Fibroblast of peridontal ligament (primary cell): ENCODE data around the gene TUBB.
"Not testable (repeated sequence)": the region's sequence is repeated elsewhere in the genome, so short reads cannot be mapped to it uniquely, and the experiment has no call there.

ENCODE experiments used
- DNase-seq: peaks from one replicate; pipeline ENCODE4 v3.0.0-alpha.2; 2010; ENCODE audit errors: extremely low read depth

Gene TUBB

DNA sequence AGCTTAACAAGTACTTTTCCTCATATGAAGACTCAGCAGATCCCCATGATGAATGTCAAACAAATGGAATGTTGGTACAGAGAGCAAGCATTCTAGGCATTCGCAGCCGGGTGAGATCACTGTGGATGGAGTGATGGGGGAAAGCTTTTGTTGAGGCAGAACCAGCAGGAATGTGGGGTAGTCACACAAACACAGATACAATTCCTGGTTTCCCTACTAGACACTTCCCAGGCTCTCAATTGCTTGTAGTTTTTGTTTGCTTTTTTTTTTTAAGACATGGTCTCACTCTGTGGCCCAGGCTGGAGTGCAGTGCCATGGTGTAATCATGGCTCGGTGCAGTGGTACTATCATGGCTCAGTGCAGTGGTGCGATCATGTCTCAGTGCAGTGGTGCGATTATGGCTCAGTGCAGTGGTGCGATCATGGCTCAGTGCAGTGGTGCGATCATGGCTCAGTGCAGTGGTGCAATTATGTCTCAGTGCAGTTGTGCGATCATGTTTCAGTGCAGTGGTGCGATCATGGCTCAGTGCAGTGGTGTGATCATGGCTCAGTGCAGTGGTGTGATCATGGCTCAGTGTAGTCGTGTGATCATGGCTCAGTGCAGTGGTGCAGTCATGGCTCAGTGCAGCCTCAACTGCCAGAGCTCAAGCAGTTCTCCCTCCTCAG is 39.6 kb downstream of the TUBB start:
- peak; percentile 94 for DNase-seq

DNA sequence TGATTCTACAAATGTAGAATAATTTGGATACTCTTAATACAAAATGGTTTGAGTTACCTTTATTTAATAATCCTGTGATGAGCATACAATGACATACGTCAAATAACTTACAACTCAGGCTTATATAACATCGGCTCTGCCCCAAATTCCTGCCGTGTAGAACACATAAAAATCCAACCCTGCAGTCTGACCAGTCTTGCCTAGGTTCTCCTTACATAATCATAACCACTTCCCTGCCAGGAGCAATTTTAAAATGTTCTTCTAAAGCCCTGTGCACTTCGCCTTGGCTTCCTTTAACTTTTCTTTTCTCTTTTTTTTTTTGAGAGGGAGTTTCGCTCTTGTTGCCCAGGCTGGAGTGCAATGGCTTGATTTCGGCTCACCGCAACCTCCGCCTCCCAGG is 40.4 kb downstream of the TUBB start:
- DNase-seq = no peak

DNA sequence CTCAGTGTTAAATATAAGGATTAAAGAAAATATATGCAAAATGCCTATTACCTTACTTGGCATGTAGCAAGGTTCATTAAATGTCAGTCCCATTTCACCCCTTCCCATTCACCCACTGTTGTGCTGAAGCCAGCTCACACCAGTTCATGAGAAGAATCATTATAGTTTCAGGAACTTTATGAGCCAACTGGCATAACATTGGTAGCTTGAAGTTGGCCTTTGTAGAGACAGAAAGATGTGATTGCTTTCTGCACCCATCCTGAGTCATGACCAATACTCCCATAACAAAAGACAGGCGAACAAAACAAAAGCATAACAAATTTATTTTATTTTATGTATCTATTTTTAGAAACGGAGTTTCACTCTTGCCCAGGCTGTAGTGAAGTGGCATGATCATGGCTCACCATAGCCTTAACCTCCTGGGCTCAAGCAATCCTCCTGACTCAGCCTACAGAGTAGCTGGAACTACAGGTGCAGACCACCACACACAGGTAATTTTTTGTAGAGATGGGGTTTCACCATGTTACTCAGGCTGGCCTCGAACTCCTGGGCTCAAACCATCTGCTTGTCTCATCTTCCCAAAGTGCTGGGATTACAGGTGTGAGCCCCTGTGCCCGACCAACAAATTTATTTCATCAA is 41.8 kb downstream of the TUBB start:
- DNase-seq = no peak

DNA sequence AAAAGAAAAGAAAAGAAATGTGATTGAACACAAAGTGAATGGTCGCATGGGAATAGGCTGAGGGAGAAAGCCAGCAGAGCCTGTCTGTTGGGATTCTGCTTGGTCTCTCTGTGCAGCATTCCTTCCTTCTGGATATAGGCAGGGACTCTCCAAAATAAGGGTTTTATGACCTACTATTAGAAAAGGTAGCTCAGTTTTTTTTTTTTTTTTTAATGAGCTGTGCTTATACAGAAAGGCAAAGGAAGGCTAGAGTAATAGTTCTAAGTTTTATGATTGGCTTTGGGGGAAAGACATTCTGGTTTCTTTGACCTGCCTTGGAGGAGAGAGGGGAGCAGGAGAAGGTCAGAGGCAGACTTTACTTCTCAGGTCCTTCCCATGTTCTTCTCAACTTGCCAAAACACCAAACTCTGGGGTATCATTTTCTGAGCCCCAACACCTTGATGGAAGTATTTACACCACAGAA is 43.0 kb downstream of the TUBB start:
- DNase-seq = no peak

DNA sequence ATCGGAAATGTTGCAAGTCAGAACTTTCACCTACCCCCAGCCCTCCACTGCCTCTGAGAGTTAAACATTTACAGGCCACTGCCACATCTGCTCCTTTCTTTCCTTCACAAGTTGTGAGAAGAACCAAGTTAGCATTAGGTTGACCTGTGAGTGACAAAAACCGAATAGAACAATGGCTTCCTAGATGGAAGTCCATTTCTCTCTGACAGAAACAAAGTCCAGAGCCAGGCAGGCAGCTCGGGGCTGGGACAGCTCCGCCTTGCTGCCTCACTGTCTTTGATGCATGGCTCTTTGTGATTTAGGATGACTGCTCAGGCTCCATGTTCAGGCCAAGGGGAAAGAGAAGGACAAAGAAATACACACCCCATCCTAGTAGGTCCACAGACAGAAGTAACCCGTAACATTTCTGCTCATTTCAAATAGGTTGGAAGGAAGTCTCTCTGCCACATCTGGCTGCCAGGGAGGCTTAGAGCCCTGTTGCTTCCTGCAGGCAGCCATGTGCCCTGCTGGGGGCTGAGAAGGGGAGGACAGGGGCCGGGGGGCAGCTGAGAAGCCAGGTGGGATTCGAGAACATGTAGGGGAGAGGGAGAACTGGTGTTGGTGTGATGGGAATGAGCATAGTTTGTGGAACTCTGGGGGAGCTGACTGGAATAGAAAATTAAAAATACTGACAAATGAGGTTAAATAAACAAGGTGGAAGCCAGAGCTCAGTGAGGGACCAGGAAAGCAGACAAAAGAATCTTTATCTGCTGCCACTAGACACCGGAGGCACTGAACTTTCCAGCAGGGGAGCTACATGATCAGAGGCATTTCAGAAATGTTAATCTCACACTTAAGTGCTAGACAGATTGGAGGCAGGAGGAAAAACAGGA is 43.7 kb downstream of the TUBB start:
- DNase-seq = no peak

DNA sequence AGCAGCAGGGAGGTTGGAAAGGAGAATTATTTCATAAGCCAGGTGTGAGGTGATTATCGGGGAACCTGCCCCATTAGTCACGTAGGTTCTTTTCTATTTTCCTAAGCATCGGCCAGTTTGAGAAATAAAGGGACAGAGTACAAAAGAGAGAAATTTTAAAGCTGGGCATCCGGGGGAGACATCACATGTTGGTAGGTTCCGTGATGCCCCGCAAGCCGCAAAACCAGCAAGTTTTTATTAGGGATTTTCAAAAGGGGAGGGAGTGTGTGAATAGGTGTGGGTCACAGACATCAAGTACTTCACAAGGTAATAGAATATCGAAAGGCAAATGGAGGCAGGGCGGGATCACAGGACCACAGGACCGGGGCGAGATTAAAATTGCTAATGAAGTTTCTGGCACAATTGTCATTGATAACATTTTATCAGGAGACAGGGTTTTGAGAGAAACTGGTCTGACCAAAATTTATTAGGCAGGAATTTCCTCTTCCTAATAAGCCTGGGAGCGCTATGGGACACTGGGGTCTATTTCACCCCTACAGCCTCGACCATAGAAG is 44.4 kb downstream of the TUBB start:
- not testable (repeated sequence) for DNase-seq

DNA sequence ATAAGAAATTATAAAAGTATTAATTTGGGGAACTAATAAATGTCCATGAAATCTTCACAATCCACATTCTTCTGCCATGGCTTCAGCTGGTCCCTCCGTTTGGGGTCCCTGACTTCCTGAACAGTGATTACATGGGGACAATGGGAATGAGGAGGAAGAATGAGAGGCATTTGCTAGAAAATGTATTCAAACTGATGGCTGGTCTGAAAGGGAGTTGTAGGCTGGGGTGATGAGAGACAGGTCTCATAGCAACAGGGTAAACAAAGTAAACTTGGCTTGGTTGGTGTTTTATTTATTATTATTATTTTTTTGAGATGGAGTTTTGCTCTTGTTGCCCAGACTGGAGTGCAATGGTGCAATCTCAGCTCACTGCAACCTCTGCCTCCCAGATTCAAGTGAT is 45.3 kb downstream of the TUBB start:
- DNase-seq = not testable (repeated sequence)

DNA sequence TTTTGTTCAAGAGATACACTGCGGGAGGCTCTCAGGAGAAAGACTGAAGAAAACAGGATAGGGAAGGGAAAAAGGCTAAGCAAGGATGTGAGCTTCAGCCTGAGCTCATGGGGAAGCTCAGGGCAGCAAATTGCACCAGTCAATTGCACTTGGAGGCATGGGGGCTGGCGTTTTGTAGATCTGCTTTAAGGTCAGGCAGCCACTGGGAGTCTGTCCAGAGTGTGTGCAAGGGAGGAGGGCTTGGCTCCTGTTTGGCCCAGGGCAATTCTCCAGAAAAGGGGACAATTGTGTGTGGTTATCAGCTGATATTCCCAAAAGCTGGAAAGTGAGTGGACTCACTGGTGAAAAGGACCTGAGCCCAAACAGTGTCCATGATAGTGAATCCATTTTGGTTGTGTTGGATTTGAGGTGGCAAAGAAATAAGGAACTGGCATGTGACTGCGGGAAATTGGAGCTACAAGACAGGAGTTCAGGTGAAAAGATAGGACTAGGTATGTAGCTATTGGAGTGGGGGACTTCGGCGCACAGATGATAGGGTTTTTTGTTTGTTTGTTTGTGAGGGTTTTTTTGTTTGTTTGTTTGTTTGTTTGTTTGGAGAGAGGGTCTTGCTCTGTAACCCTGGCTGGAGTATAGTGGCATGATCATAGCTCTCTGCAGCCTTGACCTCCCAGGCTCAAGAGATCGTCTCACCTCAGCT is 46.5 kb downstream of the TUBB start:
- DNase-seq = no peak

DNA sequence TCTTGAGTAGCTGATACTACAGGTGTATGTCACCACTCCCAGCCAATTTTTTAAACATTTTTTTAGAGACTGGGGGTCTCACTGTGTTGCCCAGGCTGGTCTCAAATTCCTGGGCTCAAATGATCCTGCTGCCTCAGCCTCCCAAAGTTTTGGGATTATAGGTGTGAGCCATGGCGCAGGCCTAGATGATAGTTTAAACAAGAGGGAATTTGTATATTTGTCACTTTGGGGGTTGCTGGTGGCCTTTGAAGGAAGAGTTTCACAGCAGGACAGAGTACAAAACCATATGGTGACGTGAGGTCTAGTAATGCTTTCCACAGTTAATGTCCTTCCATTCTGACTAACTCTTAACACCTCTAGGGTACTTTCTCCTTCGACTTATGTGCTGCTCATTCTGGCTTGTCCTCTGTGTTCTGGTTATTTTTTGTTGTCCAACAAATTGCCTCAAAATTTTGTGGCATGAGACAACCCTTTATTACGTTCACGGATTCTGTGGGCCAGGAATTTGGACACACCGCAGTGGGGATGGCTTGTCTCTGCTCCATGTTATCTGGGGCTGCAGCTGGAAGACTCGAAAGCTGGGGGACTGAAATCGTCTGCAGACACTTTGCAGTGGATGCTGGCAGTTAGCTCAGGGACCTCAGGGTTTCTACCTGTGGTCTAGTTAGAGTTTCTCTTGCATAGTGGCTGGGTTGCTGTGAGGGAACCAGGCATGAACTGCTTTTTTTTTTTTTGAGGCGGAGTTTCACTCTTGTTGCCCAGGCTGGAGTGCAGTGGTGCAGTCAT is 47.2 kb downstream of the TUBB start:
- DNase-seq = no peak

DNA sequence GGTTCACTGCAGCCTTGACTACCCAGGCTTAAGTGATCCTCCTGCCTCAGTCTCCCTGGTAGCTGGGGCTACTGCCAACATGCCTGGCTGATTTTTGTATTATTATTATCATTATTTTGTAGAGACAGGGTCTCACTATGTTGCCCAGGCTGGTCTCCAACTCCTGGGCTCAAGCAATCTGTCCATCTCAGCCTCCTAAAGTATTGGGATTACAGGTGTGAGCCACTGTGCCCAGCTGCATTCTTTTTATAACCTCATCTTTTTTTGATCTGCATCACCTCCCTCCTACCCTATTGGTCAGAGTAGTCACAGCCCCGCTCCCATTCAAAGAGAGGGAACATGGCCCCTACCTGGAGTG is 47.8 kb downstream of the TUBB start:
- DNase-seq = no peak

DNA sequence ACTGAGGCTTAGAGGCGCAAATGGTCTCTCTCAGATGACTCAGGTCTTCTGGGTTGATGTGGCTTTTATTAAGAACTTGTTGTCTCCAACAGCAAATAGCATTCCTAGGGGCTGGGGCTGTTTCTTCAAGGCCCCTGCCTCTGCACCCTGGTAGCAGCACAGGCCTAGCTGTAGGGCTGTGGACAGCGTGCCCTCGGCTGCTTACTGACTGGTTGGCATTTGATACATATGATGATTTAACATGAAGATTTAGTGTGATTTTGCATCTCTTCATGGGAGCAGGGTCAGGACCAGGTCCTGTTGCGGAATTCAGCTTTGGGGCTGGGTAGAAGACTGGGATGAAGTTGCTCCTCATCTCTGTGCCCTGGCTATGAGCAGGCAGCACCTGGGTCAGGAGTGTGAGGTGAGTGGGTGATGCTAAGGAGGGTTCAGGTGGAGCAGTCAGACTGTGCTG is 48.5 kb downstream of the TUBB start:
- DNase-seq = no peak

DNA sequence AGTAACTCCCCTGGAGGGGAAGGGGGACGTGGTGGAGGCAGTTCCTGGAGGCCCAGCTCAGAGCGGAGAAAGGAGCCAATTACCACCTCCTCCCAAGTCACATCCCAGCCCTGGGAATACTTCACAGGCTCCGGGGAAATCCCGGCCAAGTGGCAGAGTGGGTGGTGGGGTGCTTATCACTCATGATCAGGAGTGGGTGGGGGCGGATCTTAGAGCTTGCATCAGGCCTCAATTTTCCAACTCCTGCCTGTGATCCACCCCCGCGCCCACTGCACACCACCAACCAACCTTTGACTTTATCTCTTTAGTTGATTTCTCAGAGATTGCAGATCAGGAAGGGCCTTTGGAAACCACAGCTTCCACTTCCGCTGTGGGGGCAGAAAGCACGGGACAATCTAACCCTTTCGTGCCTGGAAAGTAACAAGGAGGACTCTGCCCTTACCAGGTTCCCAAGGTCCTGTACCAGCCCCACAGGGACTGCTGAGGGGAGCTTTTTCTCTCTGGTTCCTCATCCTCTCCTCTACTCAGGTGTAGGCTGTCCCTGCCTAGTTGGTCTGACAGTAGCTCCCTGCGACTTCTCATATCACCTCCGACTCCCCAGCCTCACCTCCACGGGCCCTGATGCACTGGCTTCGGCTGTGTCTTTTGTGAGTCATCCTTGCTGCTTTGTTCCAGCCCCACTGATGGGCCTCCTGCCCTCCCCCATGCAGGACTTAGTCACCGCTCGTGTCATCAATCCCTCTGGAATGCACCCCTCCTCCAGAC is 49.1 kb downstream of the TUBB start:
- DNase-seq = peak; percentile 84

DNA sequence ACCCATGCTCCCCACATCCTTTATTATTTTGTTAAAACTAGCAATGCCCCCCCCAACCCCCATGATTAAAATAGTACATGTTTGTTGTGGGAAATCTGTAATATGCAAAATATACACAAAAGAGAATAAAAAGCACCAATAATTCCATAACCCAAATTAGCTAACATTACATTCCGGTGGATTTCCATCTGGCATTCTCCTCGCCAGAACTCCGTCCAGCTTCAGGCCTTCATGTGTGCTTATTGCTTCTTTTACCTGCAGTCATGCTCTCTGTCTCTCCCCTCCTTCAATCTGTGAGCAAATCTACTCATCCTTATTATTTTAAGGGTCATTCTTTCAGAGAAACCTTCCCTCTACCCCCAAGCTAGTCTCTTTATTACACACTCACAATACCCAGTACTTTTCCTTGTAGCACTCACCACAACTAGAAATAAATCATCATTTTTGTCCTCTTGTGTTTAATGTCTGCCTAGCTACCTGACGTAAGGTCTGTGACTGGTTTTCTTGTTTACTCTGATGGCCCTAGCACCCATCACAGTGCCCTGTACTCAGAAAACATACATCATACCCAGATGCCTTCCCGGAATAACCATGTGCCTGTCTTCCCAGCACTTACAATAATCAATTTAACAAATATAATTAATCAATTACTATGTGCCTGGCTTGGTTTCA is 49.8 kb downstream of the TUBB start:
- no peak for DNase-seq

DNA sequence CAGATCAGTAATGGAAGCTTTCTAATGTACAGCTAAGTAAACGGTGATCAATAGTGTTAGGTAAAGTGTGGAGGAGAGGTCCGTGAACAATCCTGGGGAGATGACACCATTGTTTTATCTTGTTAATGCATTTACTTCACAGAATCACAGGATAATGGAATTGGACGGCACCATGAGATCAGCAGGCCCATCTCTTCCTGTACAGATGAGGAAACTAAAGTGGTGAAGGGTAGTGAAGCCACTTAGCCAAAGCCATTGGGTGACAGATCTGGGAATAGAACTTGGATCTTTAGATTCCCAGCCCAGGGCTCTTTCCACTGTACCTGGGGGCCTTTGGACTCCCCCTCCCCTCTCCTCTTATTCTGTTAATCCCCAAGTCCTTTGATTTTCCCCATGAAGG is 50.4 kb downstream of the TUBB start:
- DNase-seq = no peak

DNA sequence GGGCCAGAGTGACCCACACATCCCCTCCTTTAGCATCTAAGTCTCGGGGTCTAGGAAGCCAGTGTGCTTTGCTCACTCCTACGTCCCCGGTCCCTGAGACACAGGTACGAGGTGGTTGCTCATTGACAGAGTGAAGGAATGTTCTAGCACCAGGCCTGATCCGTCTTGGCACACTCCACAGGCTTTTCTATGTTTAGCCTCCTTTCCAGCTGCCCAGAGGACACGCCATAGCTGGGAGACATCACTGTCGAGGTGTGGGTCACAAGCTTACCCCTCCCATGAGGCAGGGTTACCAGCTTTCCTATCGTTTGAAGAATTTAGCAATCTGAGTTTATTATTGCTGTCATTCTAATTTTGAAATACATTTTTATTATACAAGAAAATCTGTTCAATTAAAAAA is 54.5 kb downstream of the TUBB start:
- DNase-seq = no peak
